A549 (cell line): ENCODE data around the gene NUP210.
"Not testable (repeated sequence)": the region's sequence is repeated elsewhere in the genome, so short reads cannot be mapped to it uniquely, and the experiment has no call there.

Experiments used
- CTCF ChIP-seq: fragments of >200 bp; sonication (Bioruptor Twin); formaldehyde crosslinking; IDR thresholded peaks from 3 replicates; pipeline ENCODE4 v1.5.1; 2016
- ELK1 ChIP-seq: fragments of 150-350 bp; IDR thresholded peaks from 2 replicates; pipeline ENCODE4 v1.6.1; 2014; ENCODE audit warnings: low read depth, mild to moderate bottlenecking, low read length
- POLR2A ChIP-seq: IDR thresholded peaks from 2 replicates; pipeline ENCODE4 v1.6.1; 2012; ENCODE audit warnings: mild to moderate bottlenecking, low read length
- RAD21 ChIP-seq, 2 experiments: fragments of >200 bp in 1 of 2; sonication (Bioruptor Twin) in 1 of 2; formaldehyde crosslinking in 1 of 2; IDR thresholded peaks in 1 of 2; conservative IDR thresholded peaks in 1 of 2; 2 replicates in 1 of 2; 3 replicates in 1 of 2; pipeline ENCODE4 v1.6.1; 2012 to 2018; ENCODE audit warnings: inconsistent platforms in 1 of 2
- TFCP2L1 ChIP-seq: fragments of 250-450 bp; sonication (Bioruptor Pico); IDR thresholded peaks from 2 replicates; pipeline ENCODE4 v1.5.0; 2021; ENCODE audit warnings: mild to moderate bottlenecking

- not testable (repeated sequence) for TF ChIP-seq POLR2A; CTCF; TFCP2L1 (CRISPR knock-in tag); RAD21 (conservative IDR thresholded peaks at IDR 0.05 in 1 of 2, IDR thresholded peaks at IDR 0.05 in 1 of 2); ELK1
Observed at GRCh38 chr3:13436213-13436612, 16.1 kb upstream of the NUP210 start.
